WTC11 (cell line): ENCODE data around the gene SLC12A8. TPM values are rescaled to one million over a fixed set of nuclear protein-coding genes. Genes with fewer than 3 reads are reported as not detected.

ENCODE experiments used
- ATAC-seq: fragments of 200-7000 bp; cut with Tn5 transposase; 2 replicates; pipeline ENCODE4 v1.10.0; 2021; ENCODE audit warnings: mild to moderate bottlenecking, moderate library complexity
- CTCF ChIA-PET: fragments of 300-600 bp; sonication (Branson Sonifier 250); formaldehyde crosslinking; loops from one replicate; lab custom pipeline; 2021; ENCODE audit warnings: antibody characterized with exemption; lab: Charles Lee
- POLR2A ChIA-PET: fragments of 350-600 bp; sonication (Branson Sonifier 250); formaldehyde crosslinking; loops from one replicate; lab custom pipeline; 2021; ENCODE audit warnings: antibody characterized with exemption; lab: Charles Lee
- DNase-seq: peaks from one replicate; pipeline ENCODE4 v3.0.0; 2021; ENCODE audit warnings: low spot score
- H3K27ac Mint-ChIP-seq: 2 replicates; pipeline ENCODE4 v1.8.0; 2021; ENCODE audit warnings: mixed read lengths
- H3K27me3 Mint-ChIP-seq: 2 replicates; pipeline ENCODE4 v1.8.0; 2021; ENCODE audit warnings: low read depth, mild to moderate bottlenecking, moderate library complexity, mixed read lengths
- H3K36me3 Mint-ChIP-seq: 2 replicates; pipeline ENCODE4 v1.8.0; 2021; ENCODE audit warnings: mixed read lengths
- H3K4me1 Mint-ChIP-seq: 2 replicates; pipeline ENCODE4 v1.8.0; 2022; ENCODE audit warnings: mixed read lengths
- H3K4me3 Mint-ChIP-seq: 2 replicates; pipeline ENCODE4 v1.8.0; 2021; ENCODE audit warnings: mild to moderate bottlenecking, moderate library complexity, mixed read lengths
- H3K9me3 Mint-ChIP-seq: 2 replicates; pipeline ENCODE4 v1.8.0; 2021; ENCODE audit warnings: mixed read lengths
- ARID4B ChIP-seq: sonication (generic); formaldehyde crosslinking; IDR thresholded peaks from 2 replicates; pipeline ENCODE4 v1.8.0; 2023; ENCODE audit warnings: missing genetic modification reagents, mild to moderate bottlenecking, borderline replicate concordance
- CREM ChIP-seq: sonication (generic); formaldehyde crosslinking; IDR thresholded peaks from 2 replicates; pipeline ENCODE4 v1.8.1; 2022; ENCODE audit warnings: mild to moderate bottlenecking, missing genetic modification reagents, moderate library complexity
- IRF1 ChIP-seq: sonication (generic); formaldehyde crosslinking; IDR thresholded peaks from 2 replicates; pipeline ENCODE4 v1.8.0; 2023; ENCODE audit warnings: missing genetic modification reagents
- JUN ChIP-seq: sonication (generic); formaldehyde crosslinking; IDR thresholded peaks from 2 replicates; pipeline ENCODE4 v1.8.0; 2023; ENCODE audit warnings: mild to moderate bottlenecking, missing genetic modification reagents
- MXD4 ChIP-seq: fragments of 250-450 bp; sonication (Bioruptor Pico); IDR thresholded peaks from 2 replicates; pipeline ENCODE4 v1.8.0; 2021; ENCODE audit warnings: mild to moderate bottlenecking, moderate library complexity, borderline replicate concordance
- MYBL2 ChIP-seq: sonication (generic); formaldehyde crosslinking; IDR thresholded peaks from 2 replicates; pipeline ENCODE4 v1.8.1; 2023; ENCODE audit warnings: mild to moderate bottlenecking, moderate library complexity, missing genetic modification reagents
- NR1H2 ChIP-seq: sonication (generic); formaldehyde crosslinking; IDR thresholded peaks from 2 replicates; pipeline ENCODE4 v1.9.0; 2021; ENCODE audit warnings: mild to moderate bottlenecking, moderate library complexity, missing genetic modification reagents
- STAT6 ChIP-seq: sonication (generic); formaldehyde crosslinking; conservative IDR thresholded peaks from 2 replicates; pipeline ENCODE4 v1.8.1; 2023; ENCODE audit warnings: mild to moderate bottlenecking, low read depth, missing genetic modification reagents, moderate library complexity
- ZNF396 ChIP-seq: fragments of 250-450 bp; sonication (Bioruptor Pico); IDR thresholded peaks from 2 replicates; pipeline ENCODE4 v1.8.0; 2021; ENCODE audit warnings: mild to moderate bottlenecking, moderate library complexity, borderline replicate concordance
- ZNF425 ChIP-seq: fragments of 250-450 bp; sonication (Bioruptor Pico); conservative IDR thresholded peaks from 2 replicates; pipeline ENCODE4 v1.9.0; 2021; ENCODE audit warnings: mild to moderate bottlenecking
- ZNF512 ChIP-seq: sonication (generic); formaldehyde crosslinking; IDR thresholded peaks from 2 replicates; pipeline ENCODE4 v1.8.1; 2022; ENCODE audit warnings: missing genetic modification reagents, borderline replicate concordance
- ZNF532 ChIP-seq: fragments of 250-450 bp; sonication (Bioruptor Pico); IDR thresholded peaks from 2 replicates; pipeline ENCODE4 v1.9.0; 2021; ENCODE audit warnings: mild to moderate bottlenecking, borderline replicate concordance
- total RNA-seq: library from RNA; stranded (reverse); gene quantifications from 3 replicates; pipeline ENCODE4 v1.2.3, GENCODE V29; 2021

SLC12A8 gene
- total RNA-seq, 1 experiment from 2014 or later = 9.1 TPM

GRCh38 chr3:125051205-125051604 is 161.3 kb downstream of the SLC12A8 start (continued):
- TF ChIP-seq JUN (CRISPR knock-in tag) = no peak
- no peak for TF ChIP-seq ZNF396 (CRISPR knock-in tag)
- no peak for TF ChIP-seq MXD4
- TF ChIP-seq ZNF532 (CRISPR knock-in tag) = no peak
- no peak for TF ChIP-seq ZNF425 (CRISPR knock-in tag)
- TF ChIP-seq MYBL2 (CRISPR knock-in tag) = no peak
- TF ChIP-seq, all 79 proteins: peak for 0

- ATAC-seq (no peak), DNase-seq (no peak)
- peaks cover 17% of the 10 kb centered on the region for H3K27me3 Mint-ChIP-seq
- H3K4me1 Mint-ChIP-seq = peaks cover 48% of the 10 kb centered on the region
- ChIA-PET CTCF (no interaction called here), POLR2A (no interaction called here)
- TF ChIP-seq STAT6 (CRISPR knock-in tag) (no peak), CREM (CRISPR knock-in tag) (no peak), ARID4B (CRISPR knock-in tag) (no peak), IRF1 (CRISPR knock-in tag) (no peak), JUN (CRISPR knock-in tag) (no peak), ZNF512 (CRISPR knock-in tag) (no peak), NR1H2 (CRISPR knock-in tag) (no peak)
- H3K27ac Mint-ChIP-seq = no peak overlapping the region
- no peak overlapping the region for H3K4me3 Mint-ChIP-seq
- no peaks in the 10 kb centered on the region for H3K9me3 Mint-ChIP-seq
- no peaks in the 10 kb centered on the region for H3K36me3 Mint-ChIP-seq
Measured at GRCh38 chr3:125050488-125051090, 162.0 kb downstream of the SLC12A8 start.
